GM19043 (cell line): ENCODE results near the gene INAFM1.
"Not testable (repeated sequence)": the region's sequence is repeated elsewhere in the genome, so short reads cannot be mapped to it uniquely, and the experiment has no call there.

Source experiments
- ATAC-seq: cut with Tn5 transposase; IDR thresholded peaks from one replicate; pipeline ENCODE4 v1.9.1; 2021; ENCODE audit warnings: low read depth; ENCODE audit not compliant: unreplicated experiment

Gene INAFM1

DNA sequence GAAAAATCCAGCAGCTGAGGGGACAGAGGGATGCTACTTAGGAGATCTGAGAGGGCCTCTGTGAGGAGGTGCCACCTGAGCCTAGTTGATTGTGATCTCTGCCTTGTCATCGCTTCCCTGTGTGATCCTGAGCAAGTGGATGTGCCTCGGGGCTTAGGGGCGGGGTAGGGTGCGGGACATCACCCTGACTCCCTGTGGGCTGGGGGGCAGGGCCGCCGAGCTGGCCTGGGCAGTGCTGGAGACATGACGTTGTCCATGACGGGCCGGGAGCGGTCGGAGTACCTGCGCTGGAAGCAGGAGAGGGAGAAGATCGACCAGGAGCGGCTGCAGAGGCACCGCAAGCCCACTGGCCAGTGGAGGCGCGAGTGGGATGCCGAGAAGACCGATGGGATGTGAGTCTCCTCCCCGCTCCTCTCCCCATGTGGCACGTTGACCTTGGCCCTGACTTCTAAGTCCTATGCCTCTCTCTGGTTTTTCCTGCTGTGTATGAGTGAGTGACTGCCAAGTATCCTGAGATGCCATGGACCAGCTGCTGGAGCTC is 8.2 kb upstream of the INAFM1 start:
- no peak for ATAC-seq

DNA sequence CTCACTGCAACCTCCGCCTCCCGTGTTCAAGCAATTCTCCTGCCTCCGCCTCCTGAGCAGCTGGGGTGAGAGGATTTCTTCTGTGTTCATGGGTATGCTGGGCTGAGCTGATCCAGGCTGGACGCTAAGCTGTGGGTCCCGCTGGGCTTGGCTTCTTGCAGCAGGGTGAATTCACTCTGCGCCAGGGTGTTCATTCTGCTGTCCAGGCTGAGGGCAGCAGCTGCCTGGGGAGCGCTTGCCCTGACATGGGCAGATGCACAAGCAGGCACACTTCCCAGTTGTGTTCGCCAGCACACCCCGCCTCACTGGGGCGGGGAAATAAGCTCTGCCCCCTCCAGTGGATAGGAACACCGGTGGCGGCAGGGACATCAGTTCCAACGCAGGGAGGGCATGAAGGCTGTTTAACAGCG is 7.3 kb upstream of the INAFM1 start:
- no peak for ATAC-seq

DNA sequence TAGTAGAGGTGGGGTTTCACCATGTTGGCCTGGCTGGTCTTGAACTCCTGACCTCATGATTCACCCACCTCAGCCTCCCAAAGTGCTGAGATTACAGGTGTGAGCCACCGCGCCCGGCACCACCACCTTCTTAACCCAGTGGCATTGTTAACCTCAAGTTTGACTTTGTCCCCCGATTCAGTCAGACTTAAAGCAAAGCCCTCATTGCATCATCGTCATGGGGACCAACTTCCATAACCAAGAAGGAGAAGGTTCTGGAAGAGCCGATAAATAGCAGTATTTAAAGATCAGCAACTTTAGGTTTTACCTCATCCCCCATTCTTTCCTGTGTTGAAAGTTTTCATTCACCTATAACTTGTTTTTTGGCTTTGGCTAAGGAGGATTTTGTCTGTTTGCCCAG is 6.7 kb upstream of the INAFM1 start:
- no peak for ATAC-seq

DNA sequence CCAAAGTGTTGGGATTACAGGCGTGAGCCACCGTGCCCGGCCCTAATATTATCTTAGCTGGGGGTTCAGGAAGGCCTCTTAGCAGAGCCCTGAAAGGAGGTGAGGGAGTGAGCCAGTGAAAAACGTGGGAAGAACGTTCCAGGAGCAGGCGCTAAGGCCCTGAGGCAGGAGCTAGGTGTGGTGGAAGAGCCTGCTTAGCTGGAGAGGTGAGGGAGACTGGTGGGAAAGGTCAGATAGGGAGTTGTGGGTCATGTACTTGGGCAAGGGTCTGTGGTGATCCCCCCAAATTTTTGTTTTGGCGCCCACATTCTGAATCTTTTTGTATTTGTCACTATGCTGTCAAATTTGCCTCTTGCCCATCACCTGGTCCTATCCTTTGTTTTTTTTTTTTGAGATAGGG is 5.1 kb upstream of the INAFM1 start:
- no peak for ATAC-seq

DNA sequence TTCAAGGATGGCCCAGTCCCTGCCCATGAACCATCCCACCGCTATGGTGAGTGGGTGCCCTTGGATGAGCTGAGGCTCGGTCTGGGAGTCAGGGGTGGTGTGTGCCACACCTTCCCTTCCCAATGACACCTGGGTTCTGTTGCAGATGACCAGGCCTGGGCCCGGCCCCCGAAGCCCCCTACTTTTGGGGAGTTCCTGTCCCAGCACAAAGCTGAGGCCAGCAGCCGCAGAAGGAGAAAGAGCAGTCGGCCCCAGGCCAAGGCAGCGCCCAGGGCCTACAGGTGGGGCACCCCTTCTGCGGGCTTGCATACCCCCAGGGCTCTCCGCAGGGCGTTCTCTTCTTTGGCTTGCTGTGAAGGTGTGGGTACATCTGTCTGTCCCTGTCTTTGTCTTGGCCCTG is 4.3 kb upstream of the INAFM1 start:
- no peak for ATAC-seq

DNA sequence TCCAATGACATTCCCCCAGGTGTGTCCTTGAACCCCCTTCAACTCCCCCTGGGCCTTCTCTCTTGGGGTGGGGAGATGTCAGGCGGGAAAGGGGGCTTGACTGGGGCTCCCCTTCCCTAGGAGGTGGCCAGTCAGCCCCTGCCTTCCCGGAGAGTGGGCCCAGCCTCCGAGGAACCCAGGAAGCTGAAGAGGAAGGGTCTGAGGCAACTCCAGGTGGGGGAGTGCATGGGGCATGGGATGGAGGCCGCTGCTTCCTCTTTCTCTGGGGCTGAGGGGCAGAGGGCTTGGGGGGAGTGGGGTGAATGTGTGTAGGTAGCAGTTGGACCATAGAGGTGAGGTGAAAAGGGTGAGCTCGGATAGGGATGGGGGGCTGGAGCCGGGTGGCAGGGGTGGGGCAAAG is 2.7 kb upstream of the INAFM1 start:
- no peak for ATAC-seq

DNA sequence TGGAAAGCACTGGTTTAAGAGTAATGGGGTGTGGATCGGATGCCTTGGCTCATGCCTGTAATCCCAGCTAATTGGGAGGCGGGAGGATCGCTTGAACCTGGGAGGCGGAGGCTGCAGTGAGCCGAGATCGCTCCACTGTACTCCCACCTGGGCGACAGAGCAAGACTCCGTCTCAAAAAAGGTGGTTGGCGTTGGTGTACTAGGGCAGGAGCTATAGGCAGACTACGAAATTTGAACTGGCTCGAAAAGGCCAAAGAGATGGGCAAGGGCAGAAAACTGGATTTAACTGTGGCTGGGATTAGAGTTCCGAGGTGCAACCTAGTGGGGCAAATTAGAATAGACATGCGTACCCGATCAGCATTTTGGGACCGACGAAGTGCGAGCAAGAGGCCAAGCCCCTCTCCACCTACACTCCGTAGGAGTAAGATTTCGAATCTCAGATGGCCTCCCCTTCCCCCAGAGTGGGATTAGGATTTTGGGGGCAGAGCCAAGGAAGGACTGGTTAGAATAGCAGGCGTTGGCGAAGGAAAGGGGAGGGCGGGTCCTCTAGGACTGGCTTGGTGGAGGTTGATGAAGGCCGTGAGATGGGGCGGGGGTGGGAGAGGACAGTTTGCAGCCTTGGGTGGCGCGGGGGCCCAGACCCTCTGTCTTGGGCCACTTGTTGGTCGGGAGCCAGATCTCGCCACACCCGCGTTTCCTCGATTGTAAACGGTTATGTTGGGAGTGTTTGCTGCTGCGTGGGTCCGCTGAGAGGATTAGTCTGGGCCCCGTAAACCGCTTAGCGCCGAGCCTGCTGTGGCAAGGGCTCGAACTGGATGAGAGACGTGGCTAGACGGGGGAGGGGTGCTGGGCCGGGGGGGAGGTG is 2.0 kb upstream of the INAFM1 start:
- ATAC-seq = no peak

DNA sequence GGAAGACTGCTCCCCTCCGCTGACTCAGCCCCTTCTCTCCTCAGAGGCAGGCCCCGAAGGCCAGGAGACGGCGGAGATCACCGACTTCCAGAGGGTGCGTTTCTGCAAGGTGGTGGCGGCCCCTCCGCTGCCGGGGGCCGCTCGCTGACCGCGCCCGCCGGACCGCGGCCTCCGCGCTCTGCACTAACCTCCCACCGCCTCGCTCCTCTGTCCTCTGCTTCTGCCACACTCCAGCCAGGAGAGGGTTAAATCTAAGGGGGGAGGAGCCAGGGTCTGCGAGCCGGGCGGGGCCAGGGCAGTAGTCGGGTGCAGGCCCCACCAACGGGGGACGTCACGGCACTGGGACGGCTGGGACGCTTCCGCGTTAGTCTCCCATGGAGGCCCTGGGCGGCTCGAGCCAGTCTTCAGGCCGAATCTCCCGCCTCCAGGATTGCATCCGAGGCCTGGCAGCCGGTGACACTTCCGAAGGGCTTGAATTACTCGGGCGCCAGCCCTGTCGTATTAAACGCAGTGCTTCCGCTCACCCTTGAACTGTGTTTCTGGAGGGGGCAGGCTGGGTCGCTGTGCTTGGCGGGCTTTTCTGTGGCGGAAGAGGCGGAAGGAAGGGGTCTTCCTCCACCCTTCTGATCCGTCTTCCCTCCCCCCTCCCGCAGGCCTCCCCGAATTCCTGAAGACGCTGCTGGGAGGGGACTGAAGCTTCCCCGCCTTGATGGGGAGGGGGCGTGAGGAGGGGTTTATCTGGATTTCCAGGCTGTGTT is 1.2 kb upstream of the INAFM1 start:
- peak; percentile 54 for ATAC-seq

DNA sequence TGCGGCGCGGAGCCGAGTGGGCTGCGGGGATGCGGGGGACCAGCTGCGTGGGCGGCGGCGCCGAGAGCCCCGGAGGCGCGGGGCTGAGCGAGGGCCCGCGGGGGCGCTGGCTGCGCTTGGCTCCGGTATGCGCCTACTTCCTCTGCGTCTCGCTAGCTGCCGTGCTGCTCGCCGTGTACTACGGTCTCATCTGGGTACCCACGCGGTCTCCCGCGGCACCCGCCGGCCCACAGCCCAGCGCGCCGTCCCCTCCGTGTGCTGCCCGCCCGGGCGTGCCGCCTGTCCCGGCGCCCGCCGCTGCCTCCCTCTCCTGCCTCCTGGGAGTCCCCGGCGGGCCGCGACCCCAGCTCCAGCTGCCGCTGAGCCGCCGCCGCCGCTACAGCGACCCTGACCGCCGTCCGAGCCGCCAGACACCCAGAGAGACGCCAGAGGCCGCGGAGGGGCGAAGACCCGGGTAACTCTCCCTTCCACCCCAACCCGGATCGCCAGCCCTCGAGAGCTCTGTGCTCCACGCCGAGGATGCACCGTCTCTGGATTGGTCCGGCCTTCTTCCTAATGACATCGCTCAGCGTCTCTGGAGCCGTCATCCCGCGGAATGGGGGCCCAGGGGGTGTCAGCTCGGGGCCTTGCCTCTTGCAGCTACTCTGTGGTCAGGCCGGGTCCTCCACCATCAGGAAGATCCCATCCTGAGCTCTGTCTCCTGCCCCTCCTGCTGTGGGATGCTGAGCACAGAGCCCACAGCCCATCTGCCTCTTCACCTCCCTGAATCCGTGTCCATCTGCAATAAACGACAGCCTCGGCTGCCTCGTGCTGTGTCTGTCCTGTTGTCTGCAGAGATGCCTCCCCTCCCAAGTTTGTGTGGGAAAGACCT is 441 bp downstream of the INAFM1 start:
- no peak for ATAC-seq

DNA sequence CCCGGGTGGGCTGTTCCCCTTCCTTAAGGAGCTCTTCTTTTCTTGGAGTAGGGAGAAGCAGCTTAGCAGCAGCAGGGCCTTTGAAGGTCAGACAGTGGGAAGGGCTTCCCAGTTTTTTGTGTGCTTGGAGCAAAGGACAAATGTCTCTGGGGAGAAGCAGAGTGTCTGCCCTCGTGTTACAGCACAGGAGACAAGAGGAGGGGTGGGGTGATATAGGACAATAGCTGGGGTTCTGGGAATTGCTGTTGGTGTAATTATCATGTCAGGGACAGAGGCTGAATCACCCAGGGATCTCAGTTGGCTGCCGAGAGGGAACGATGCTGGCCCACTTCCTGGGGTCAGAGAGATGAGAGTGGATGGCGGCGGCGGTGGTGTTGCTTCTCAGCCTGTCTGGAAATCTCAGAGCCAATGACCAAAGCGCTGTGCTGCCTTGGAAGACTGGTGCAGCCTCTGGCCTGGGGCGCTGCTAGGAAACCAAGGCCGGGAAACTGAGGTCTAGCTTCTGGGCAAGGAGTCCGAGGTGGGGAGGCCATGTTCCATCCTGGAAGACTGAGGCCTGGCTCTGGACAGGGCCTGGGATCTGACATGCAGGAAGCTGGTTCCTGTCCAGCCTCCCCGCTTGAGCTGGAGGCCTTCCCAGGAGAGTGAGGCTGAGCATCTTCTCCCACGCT is 1.2 kb downstream of the INAFM1 start:
- no peak for ATAC-seq

DNA sequence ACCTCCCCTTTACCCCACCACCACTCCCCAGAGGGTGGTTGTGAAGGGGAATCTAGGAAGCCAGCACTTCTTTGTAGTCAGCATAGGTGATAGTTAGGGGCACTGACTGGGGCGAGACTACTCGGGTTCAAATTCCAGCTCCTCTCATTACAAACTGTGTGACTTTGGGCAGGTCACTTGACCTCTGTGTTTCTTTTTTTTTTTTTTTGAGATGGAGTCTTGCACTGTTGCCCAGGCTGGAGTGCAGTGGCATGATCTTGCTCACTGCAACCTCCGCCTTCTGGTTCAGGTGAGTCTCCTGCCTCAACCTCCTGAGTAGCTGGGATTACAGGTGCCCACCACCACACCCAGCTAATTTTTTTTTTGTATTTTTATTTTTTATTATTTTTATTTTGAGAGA is 1.8 kb downstream of the INAFM1 start:
- not testable (repeated sequence) for ATAC-seq

DNA sequence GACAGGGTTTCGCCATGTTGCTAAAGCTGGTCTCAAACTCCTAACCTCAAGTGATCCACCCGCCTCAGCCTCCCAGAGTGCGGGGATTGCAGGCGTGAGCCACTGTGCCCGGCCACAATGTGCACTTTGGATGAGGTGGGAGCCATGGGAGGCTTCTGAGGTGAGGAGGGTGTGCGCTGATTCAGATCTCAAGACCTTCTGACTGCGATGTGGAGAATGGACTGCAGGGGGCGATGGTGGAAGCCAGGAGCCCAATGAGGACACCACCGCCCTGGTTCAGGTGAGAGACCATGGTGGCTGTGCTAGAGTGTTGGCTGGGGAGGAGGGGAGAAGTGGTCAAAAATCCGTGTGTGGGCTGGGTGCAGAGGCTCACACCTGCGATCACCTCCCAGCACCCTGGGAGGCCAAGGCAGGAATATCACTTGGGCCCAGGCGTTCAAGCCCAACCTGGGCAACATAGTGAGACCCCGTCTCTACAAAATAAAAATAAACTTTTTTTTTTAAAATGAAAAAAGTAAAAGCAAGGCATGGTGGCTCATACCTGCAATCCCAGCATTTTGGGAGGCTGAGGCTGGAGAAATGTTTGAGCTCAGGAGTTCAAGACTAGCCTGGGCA is 5.6 kb downstream of the INAFM1 start:
- no peak for ATAC-seq

DNA sequence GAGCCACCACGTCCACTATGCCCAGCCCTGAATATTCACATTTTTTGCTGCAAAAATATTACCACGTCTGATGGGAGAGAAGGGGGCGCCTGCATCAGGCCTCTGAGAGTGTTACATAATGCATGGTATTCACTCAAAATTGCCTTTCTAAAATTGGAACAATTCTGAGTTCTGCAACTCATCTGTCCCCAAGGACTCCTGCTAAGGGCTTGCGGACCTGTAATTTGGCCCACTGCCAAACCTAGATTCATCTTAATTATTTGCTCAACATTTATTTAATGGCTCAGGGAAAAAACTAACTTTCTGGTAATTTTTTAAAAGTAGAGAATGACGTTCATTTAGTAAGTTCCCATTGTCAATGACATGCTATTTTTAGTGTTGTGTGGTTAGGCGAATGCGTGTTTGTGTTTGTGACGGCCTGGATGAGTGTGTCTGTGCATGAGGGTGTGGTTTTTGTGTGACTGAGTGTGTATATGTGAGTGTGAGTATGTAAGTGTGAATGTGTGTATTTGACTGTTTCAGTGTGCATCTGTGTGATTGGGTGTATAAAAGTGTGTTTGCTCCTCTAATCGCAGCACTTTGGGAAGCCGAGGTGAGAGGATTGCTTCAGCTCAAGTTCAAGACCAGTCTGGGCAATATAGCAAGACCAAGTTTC is 8.8 kb downstream of the INAFM1 start:
- no peak for ATAC-seq

DNA sequence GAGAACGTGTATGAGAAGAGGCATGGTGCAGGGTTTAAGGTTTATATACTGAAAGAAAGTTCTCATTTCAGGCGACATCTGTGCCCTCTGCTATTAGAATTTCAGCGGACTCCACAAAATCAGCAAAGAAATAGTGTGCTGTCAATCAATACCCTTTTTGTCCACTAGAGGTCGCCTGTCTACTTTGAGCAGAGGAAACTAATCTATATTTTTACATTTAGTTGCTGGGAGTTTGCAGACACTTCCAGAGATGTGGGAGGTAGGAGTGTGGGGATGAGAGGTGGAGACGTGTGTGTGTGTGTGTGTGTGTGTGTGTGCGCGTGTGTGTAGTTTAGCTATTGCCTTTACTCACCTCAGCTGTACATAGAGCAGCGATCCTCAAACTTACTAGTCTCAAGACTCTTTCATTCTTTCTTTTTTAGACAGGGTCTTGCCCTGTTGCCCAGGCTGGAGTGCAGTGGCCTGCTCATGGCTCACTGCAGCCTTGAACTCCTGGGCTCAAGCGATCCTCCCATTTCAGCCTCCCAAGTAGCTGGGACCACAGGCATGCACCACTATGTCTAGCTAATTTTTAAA is 9.7 kb downstream of the INAFM1 start:
- ATAC-seq = no peak

DNA sequence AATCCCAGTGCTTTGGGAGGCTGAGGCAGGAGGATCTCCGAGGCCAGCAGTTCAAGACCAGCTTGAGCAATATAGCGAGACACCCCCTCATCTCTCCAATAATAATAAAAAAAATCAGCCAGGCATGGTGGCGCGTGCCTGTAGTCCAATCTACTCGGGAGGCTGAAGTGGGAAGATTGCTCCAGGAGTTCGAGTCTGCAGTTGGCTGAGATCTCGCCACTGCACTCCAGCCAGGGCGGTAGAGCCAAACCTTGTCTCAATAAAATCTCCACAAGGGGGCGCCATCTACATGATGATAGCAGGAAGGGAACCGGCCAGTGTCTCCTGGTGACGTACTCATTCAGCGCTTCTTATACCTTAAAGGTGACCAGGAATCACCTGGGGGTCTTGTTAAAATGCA is 21.4 kb downstream of the INAFM1 start:
- no peak for ATAC-seq

DNA sequence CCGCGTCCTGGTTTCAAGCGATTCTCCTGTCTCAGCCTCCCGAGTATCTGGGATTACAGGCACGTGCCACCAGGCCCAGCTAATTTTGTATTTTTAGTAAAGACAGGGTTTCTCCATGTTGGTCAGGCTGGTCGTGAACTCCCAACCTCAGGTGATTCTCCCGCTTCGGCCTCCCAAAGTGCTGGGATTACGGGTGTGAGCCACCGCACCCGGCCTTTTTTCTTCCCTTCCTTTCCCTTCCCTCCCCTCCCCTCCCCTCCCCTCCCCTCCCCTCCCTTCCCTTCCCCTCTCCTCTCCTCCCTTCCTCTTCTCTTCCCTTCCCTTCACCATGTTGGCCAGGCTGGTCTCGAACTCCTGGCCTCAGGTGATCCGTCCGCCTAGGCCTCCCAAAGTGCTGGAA is 26.2 kb downstream of the INAFM1 start:
- ATAC-seq = not testable (repeated sequence)

DNA sequence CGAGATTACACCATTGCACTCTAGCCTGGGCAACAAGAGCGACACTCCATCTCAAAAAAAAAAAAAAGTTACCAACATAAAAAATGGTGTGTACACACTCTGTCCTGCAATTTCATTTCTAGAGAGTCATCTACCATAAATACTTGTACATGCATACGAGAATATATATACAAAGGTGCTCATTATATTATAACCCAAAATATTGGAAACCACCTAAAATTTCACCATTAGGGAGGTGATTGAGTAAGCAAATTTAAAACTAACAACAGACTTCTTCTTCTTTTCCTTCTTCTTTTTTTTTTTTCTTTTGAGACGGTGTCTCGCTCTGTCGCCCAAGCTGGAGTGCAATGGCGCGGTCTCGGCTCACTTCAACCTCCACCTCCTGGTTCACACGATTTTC is 27.6 kb downstream of the INAFM1 start:
- no peak for ATAC-seq

DNA sequence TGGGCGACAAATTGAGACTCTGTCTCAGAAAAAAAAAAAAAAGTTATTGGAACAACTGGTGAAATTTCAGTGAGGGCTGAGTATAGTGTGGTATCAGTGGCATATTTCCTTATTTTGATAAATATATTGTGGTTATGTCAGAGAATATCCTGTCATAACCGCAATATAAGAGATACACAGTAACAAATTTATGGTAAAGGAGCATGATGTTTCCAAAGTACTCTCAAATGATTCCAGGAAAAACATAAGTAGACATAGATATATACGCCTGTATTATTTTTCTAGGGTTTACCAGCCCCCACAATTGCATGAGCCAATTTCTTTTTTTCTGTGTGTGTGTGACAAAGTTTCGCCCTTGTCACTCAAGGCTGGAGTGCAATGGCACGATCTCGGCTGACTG is 29.3 kb downstream of the INAFM1 start:
- ATAC-seq = no peak

DNA sequence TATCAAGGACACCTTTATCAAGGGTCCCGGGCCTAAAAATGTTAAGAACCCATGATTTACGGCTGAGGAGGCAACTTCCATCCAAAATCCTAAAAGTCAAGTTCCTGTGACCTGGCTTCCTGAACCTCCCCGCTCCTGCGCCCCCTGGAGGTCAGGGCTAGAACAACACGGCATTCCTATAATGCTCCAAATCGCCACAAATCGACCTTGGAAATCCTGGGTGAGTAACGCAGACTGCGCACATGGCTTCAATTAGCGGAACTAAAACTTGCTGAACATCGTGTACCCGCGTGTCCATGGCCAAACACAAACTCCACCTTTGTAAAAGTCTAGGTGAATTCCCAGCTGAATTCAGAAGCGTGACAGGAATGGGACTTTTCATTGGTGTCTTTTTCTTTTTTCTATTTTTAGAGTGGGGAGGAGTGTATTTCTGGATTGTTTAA is 30.6 kb downstream of the INAFM1 start:
- ATAC-seq = no peak
